ENCODE measurements around the gene APMAP. TPM values are rescaled to one million over a fixed set of nuclear protein-coding genes. Genes with fewer than 3 reads are reported as not detected.

APMAP gene
- total RNA-seq, 1 experiment from 2014 or later = 82.7 TPM

GRCh38 chr20:25007491-25008305, 15.1 kb upstream of the APMAP start:
- H3K27me3 ChIP-seq (ENCODE audit: insufficient read depth, low read length) = peaks cover 6% of the 10 kb centered on the region; the same call in 1 of the 2 replicates
- no peaks in the 10 kb centered on the region for H3K9me3 ChIP-seq (ENCODE audit: control insufficient read depth in 1 of 2, insufficient read depth in 1 of 2, low read depth in 1 of 2, low read length in 2 of 2)
- ChIA-PET POLR2A (no interaction called here), RAD21 (ENCODE audit: low non-redundant PET in 1 of 2, low total read pairs in 2 of 2, uncharacterized antibody in 2 of 2, unreplicated experiment in 2 of 2) (no interaction called here), CTCF (no interaction called here)
- H3K27ac ChIP-seq (ENCODE audit: low read depth, low read length) = no peak overlapping the region
- no peaks in the 10 kb centered on the region for H3K79me2 ChIP-seq (ENCODE audit: insufficient read depth, low read length)
- no peaks in the 10 kb centered on the region for H3K4me1 ChIP-seq (ENCODE audit: control insufficient read depth in 1 of 2, insufficient read depth in 2 of 2, low read length in 2 of 2)
- no peak overlapping the region for H3K9ac ChIP-seq (ENCODE audit: low read length)
- intact Hi-C loops (cut with micrococcal nuclease) = no loop called here
- no peak overlapping the region for H3K4me3 ChIP-seq (replicated peaks in 1 of 2; ENCODE audit: low read depth in 1 of 2, low read length in 2 of 2)
- ATAC-seq = no peak
- H3K9me2 ChIP-seq (ENCODE audit: insufficient read depth) = no peaks in the 10 kb centered on the region
- TF ChIP-seq TCF7L2 (IDR thresholded peaks at IDR 0.05; ENCODE audit: borderline replicate concordance, extremely low read depth, insufficient read depth, insufficient read length) (no peak), YY1 (IDR thresholded peaks at IDR 0.05; ENCODE audit: extremely low read depth, insufficient replicate concordance, low read depth, low read length) (no peak), RAD21 (IDR thresholded peaks at IDR 0.05; ENCODE audit: low read depth) (no peak), CBX3 (IDR thresholded peaks at IDR 0.05; ENCODE audit: low read depth) (no peak), JUND (IDR thresholded peaks at IDR 0.05) (no peak), ATF3 (IDR thresholded peaks at IDR 0.05) (no peak), SIN3A (IDR thresholded peaks at IDR 0.05; ENCODE audit: low read depth) (no peak), SRF (IDR thresholded peaks at IDR 0.05; ENCODE audit: low read depth) (no peak), EZH2phosphoT487 (IDR thresholded peaks at IDR 0.05; ENCODE audit: borderline replicate concordance) (no peak), ZFX (IDR thresholded peaks at IDR 0.05) (no peak), REST (IDR thresholded peaks at IDR 0.05; ENCODE audit: low read depth) (no peak), ELF1 (IDR thresholded peaks at IDR 0.05; ENCODE audit: borderline replicate concordance, low read depth) (no peak), ZNF274 (IDR thresholded peaks at IDR 0.05; ENCODE audit: low read depth, low read length) (no peak), EGR1 (IDR thresholded peaks at IDR 0.05; ENCODE audit: low read depth) (no peak), MAX (IDR thresholded peaks at IDR 0.05) (no peak), SP1 (IDR thresholded peaks at IDR 0.05; ENCODE audit: low read depth) (no peak), POLR2AphosphoS5 (IDR thresholded peaks at IDR 0.05; ENCODE audit: low read depth, low read length) (no peak), CTCF (IDR thresholded peaks at IDR 0.05 in 2 of 3, conservative IDR thresholded peaks at IDR 0.05 in 1 of 3; ENCODE audit: borderline replicate concordance in 1 of 3, insufficient read depth in 1 of 3, low read depth in 2 of 3, low read length in 2 of 3) (no peak), CEBPB (IDR thresholded peaks at IDR 0.05; ENCODE audit: low read depth) (no peak)
- H3K36me3 ChIP-seq (ENCODE audit: control insufficient read depth in 1 of 2, insufficient read depth in 2 of 2, low read length in 2 of 2) = no peaks in the 10 kb centered on the region
- H3K4me2 ChIP-seq (ENCODE audit: low read length) = no peak overlapping the region
- H2AFZ ChIP-seq (ENCODE audit: low read depth, low read length, poor library complexity, severe bottlenecking) = no peak overlapping the region
- no TSS peak for BruUV-seq (replicated peaks)
- H4K20me1 ChIP-seq (ENCODE audit: insufficient read depth) = no peaks in the 10 kb centered on the region
- DNase-seq (ENCODE audit: low read depth, low spot score) = no peak
